Gastrocnemius medialis (tissue), 4 donors: ENCODE measurements around the gene TXNL4A. TPM values are rescaled to one million over a fixed set of nuclear protein-coding genes. Genes with fewer than 3 reads are reported as not detected.
A peak's percentile ranks its signal among the peaks of the same experiment; 100 is the strongest.
"Not testable (repeated sequence)": the region's sequence is repeated elsewhere in the genome, so short reads cannot be mapped to it uniquely, and the experiment has no call there.

ENCODE experiments used
- ATAC-seq, 2 donors: fragments of 150-250 bp; one replicate each; pipeline ENCODE4 v1.9.1; 2016
- DNase-seq, 2 donors: peaks; one replicate each; pipeline ENCODE4 v3.0.0-alpha.2; 2019
- H3K27ac ChIP-seq, 4 donors: fragments of 200-600 bp; sonication (generic); 1 replicate in 1 of 4; 2 replicates in 3 of 4; pipeline ENCODE4 v1.5.1; 2016 to 2018; ENCODE audit warnings: mild to moderate bottlenecking in 2 of 4, moderate library complexity in 1 of 4
- H3K27me3 ChIP-seq, 3 donors: fragments of 200-600 bp; sonication (generic) in 2 of 3; 1 replicate in 1 of 3; 2 replicates in 2 of 3; pipeline versions ENCODE4 v1.5.1 to v1.6.0; 2016 to 2019; ENCODE audit warnings: mild to moderate bottlenecking in 1 of 3, moderate library complexity in 1 of 3
- H3K36me3 ChIP-seq, 2 donors: fragments of 200-600 bp; sonication (generic) in 1 of 2; one replicate each; pipeline ENCODE4 v1.5.1; 2017 to 2018
- H3K4me1 ChIP-seq, 2 donors: fragments of 200-600 bp; sonication (generic) in 1 of 2; one replicate each; pipeline ENCODE4 v1.5.1; 2016 to 2017; ENCODE audit warnings: mild to moderate bottlenecking in 2 of 2
- H3K4me3 ChIP-seq, 4 donors: fragments of 200-600 bp; sonication (generic) in 3 of 4; 1 replicate in 1 of 4; 2 replicates in 3 of 4; pipeline ENCODE4 v1.5.1; 2016 to 2019; ENCODE audit warnings: mild to moderate bottlenecking in 2 of 4
- H3K9me3 ChIP-seq, 3 donors: fragments of 200-600 bp; sonication (generic) in 2 of 3; 1 replicate in 1 of 3; 2 replicates in 2 of 3; pipeline ENCODE4 v1.5.1; 2016 to 2019
- CTCF ChIP-seq, 5 experiments: fragments of 450-650 bp in 3 of 5; fragments of 200-600 bp in 2 of 5; sonication (generic) in 2 of 5; IDR thresholded peaks in 4 of 5; conservative IDR thresholded peaks in 1 of 5; 1 replicate in 4 of 5; 2 replicates in 1 of 5; pipeline ENCODE4 v1.5.1; 2016 to 2019; ENCODE audit warnings: antibody characterized with exemption in 5 of 5, mild to moderate bottlenecking in 3 of 5, moderate library complexity in 3 of 5
- POLR2A ChIP-seq, 2 donors: fragments of 450-650 bp; IDR thresholded peaks; one replicate each; pipeline ENCODE4 v1.6.1; 2017; ENCODE audit warnings: antibody characterized with exemption in 2 of 2, mild to moderate bottlenecking in 2 of 2, moderate library complexity in 2 of 2
- in situ Hi-C, 4 donors: fragments of 200-750 bp; cut with MboI; loops; one replicate each; pipeline versions ENCODE4 v1.15.0 to v1.8.0; 2017; ENCODE audit warnings: low sequenced_read_pairs in 4 of 4
- intact Hi-C: fragments of 100-400 bp; cut with DNase I; formaldehyde crosslinking; loops from one replicate; pipeline ENCODE4 v1.15.1; 2023; ENCODE audit warnings: low total_unique reads
- total RNA-seq, 4 donors: library from RNA; depleted of rRNA; stranded (reverse); fragments of >200 nt; gene quantifications; one replicate each; pipeline versions ENCODE4 v1.1.0 to v1.2.3, GENCODE V29; 2016

The TXNL4A gene
- total RNA-seq, 4 donors from 2014 or later, result 39.9 to 105 (median 66.4) TPM

DNA sequence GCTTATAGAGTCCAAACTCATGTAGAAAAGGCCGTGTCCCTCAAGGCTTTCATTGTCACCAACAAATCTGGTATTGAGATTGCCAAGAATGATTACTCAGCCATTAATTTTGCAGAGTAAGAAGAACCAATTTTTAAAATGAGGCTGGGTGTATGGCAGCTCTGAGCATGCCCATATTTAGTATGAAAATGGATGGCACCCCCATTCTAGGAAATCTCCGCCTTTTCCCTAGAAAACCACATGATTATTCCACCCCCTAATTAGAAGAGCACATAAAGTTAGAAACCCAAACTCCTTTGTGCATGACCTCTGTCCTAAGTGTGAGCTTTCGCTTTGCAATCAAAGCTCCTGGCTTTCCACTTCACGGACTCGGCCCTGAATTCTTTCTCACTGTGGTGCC is 14.1 kb upstream of the TXNL4A start:
- in situ Hi-C loops, result no loop called here
- Histone ChIP-seq H3K4me3 (no peak overlapping the region), H3K36me3 (no peaks in the 10 kb centered on the region), H3K4me1 (no peaks in the 10 kb centered on the region), H3K9me3 (no peaks in the 10 kb centered on the region), H3K27me3 (no peaks in the 10 kb centered on the region), H3K27ac (no peak overlapping the region)
- ATAC-seq, result no peak
- DNase-seq, result no peak
- TF ChIP-seq CTCF (IDR thresholded peaks at IDR 0.05 in 4 of 5, conservative IDR thresholded peaks at IDR 0.05 in 1 of 5) (no peak), POLR2A (IDR thresholded peaks at IDR 0.05) (no peak)
- intact Hi-C loops, result no loop called here

DNA sequence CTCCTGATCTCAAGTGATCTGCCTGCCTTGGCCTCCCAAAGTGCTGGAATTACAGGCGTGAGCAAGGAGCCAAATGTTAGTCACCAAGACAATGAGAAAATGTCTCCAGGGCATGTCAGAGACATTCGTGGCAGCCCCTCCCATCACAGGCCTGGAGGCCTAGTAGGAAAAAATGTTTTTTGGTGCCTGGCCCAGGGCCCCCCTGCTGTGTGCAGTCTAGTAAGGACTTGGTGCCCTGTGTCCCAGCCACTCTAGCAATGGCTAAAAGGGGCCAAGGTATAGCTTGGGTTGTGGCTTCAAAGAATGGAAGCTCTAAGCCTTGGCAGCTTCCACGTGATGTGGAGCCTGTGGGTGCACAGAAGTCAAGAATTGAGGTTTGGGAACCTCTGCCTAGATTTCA is 12.5 kb upstream of the TXNL4A start:
- H3K36me3 ChIP-seq, result no peaks in the 10 kb centered on the region
- H3K27me3 ChIP-seq, result no peaks in the 10 kb centered on the region
- H3K27ac ChIP-seq, result no peak overlapping the region
- no peak for ATAC-seq
- no peak for DNase-seq
- H3K4me1 ChIP-seq, result no peaks in the 10 kb centered on the region
- no peaks in the 10 kb centered on the region for H3K9me3 ChIP-seq
- TF ChIP-seq POLR2A (IDR thresholded peaks at IDR 0.05), result no peak
- TF ChIP-seq CTCF (IDR thresholded peaks at IDR 0.05 in 4 of 5, conservative IDR thresholded peaks at IDR 0.05 in 1 of 5), result no peak
- H3K4me3 ChIP-seq, result no peak overlapping the region
- in situ Hi-C loops, result no loop called here
- intact Hi-C loops, result no loop called here

- ATAC-seq, H3K36me3 ChIP-seq, intact Hi-C loops, H3K4me1 ChIP-seq, H3K27ac ChIP-seq, in situ Hi-C loops, H3K27me3 ChIP-seq, DNase-seq, H3K9me3 ChIP-seq, H3K4me3 ChIP-seq: not testable (repeated sequence)
Observed at GRCh38 chr18:79999701-80000100, 11.3 kb upstream of the TXNL4A start.

DNA sequence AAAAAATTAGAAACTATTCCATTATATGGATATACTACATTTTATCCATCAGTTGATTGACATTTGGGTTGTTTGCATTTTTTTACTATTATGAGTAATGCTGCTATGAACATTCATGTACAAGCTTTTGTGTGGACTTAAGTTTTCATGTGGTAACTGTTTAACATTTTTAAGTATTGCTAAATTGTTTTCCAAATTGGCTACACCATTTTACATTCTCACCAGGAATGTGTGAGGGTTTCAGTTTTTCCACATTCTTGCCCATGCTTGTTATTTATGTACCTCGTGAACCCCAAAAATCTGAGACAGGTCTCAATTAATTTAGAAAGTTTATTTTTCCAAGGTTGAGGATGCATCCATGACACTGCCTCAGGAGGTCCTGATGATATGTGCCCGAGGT is 3.1 kb upstream of the TXNL4A start:
- no peak for DNase-seq
- in situ Hi-C loops (no loop called here), intact Hi-C loops (no loop called here)
- TF ChIP-seq CTCF (IDR thresholded peaks at IDR 0.05 in 4 of 5, conservative IDR thresholded peaks at IDR 0.05 in 1 of 5) (no peak), POLR2A (IDR thresholded peaks at IDR 0.05) (no peak)
- H3K36me3 ChIP-seq, result no peaks in the 10 kb centered on the region
- H3K4me3 ChIP-seq, result no peak overlapping the region
- H3K4me1 ChIP-seq, result peaks cover 13 to 21% of the 10 kb centered on the region in 2 donors
- no peaks in the 10 kb centered on the region for H3K9me3 ChIP-seq
- no peak overlapping the region for H3K27ac ChIP-seq
- ATAC-seq, result no peak
- H3K27me3 ChIP-seq, result no peaks in the 10 kb centered on the region

GRCh38 chr18:79989195-79989497 is 783 bp upstream of the TXNL4A start:
- DNase-seq (no peak), ATAC-seq (no peak)
- Histone ChIP-seq H3K36me3 (no peaks in the 10 kb centered on the region), H3K4me3 (peak overlapping the region; percentile 84 to 99 (median 89)), H3K9me3 (no peaks in the 10 kb centered on the region), H3K27ac (peak overlapping the region; percentile 94 to 100 (median 96)), H3K27me3 (no peaks in the 10 kb centered on the region), H3K4me1 (peaks cover 15 to 23% of the 10 kb centered on the region in 2 donors)
- in situ Hi-C loops, result loop anchor here in 1 of 4 donors (10.0 kb wide), 1 partner anchor 46 kb away; the partner anchor contains the start of gene RBFA
- intact Hi-C loops, result loop anchor here (2.0 to 5.0 kb wide), 2 partner anchors 24 to 312 kb away; partner anchors contain the start of genes CTDP1 and HSBP1L1
- TF ChIP-seq CTCF (IDR thresholded peaks at IDR 0.05 in 4 of 5, conservative IDR thresholded peaks at IDR 0.05 in 1 of 5) (no peak), POLR2A (IDR thresholded peaks at IDR 0.05) (no peak)
